T-helper 1 cell treated with Interleukin-12 subunit alpha and Interleukin-12 subunit beta and Interleukin-4 antibody, amounts not matched to agents 30 ng/mL and 1 ng/mL, for 36 hours (primary cell): Measurements from ENCODE around the gene IRX6. TPM values are rescaled to one million over a fixed set of nuclear protein-coding genes. Genes with fewer than 3 reads are reported as not detected.

ENCODE experiments used
- intact Hi-C: fragments of 100-400 bp; cut with micrococcal nuclease; formaldehyde crosslinking; loops from one replicate; pipeline ENCODE4 v1.15.1; 2024
- total RNA-seq: library from RNA; stranded (reverse); gene quantifications from 2 replicates; pipeline ENCODE4 v1.2.3, GENCODE V29; 2022

IRX6 gene
- total RNA-seq: not detected in 2 replicates

DNA sequence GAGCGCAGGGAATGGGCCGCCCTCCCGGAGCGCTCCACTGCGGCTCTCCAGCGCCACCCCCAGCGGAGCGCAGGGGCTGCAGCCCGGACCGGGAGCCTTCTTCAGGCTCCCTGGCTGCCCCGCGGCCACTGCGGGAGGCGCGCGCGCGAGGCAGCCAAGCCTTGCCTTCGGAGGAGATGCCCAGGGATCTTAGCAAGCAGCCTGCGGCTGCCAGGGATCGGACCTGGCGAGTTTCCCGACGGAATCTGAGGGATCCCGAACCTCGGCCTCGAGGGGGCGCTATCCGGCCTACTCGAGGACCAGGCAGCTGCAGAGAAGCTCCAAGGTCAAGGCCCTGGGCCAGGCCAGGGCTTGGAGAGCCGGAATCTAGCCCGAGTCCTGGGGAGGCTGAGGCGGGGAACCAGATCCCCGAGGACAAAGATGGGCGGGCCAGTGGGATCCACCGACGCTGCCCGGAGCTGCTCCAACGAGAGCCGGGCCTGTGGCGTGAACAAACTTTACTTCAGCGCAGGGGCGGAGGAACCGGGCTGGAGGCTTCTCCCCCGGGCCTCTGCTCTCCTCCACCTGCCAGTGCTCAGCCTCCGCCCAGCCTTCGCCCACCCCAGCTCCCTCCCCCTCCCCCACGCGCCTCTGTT lies at the start of gene IRX6:
TSS of gene IRX6 (plus strand) at position 567 of the 635 bp plus-strand sequence. CDS start 889 bp downstream, outside the sequence.
- intact Hi-C loops: loop anchor here (10.0 kb wide), 1 partner anchor 389 kb away; the partner anchor contains the start of gene IRX5

DNA sequence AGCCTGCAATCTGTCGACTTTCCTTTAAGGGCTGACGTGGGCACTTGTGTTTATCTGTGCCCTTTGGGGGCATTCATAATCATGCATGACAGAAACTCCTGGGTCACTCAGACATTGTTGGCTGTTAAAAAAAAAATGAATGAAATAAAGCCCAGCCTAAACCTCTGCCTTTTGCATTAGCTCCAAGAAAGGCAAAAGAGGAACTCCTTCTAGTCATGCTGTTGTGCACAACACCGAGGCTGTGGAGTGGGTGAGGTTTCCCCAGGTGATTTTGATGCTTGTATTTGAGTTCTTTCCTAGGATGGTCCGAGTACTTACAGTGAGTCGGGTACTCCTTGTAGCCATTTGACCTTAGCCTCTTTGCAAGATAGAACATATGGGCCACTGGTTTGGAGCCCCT lies 49.6 kb upstream of the IRX6 start:
- intact Hi-C loops: no loop called here

GRCh38 chr16:55275167-55275566 lies 48.8 kb upstream of the IRX6 start:
- intact Hi-C loops: no loop called here

DNA sequence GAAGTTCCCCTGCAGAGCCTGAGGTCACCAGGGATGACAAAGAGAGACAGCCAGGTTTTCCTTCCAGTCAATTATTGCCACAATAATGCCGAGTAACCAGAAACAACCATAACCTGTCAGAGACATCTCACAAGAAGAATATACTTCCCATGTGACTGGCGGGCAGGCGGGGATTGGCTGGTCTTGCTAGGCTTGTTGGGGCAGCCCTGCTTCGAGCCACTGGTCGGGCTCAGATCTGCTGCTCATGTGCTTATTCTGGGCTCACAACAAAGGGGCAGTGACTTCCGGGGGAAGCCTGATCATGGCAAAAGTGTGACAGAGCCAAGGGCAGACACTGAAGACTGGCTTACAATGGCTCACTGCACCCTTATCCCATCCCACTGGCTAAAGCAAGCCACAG lies 48.1 kb upstream of the IRX6 start:
- intact Hi-C loops: no loop called here

DNA sequence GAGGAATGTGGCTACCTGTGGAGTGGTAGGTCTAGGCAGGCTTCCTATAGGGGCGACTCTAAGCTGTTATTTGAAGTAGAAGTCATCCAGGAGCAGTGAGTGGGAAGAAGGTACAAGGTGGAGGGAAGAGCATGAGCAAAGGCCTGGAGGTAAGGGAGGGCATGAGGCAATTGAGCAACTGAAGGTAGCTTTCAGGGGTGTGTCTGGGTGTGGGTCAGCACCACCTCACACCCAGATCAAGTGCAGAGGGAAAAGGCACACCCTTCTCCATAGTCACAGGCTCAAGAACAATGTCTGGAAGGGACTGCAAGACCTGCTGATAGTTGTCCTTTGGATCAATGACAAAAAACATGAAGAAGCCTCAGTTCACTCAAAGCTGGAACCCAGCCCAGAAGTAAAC lies 46.5 kb upstream of the IRX6 start:
- intact Hi-C loops: no loop called here

DNA sequence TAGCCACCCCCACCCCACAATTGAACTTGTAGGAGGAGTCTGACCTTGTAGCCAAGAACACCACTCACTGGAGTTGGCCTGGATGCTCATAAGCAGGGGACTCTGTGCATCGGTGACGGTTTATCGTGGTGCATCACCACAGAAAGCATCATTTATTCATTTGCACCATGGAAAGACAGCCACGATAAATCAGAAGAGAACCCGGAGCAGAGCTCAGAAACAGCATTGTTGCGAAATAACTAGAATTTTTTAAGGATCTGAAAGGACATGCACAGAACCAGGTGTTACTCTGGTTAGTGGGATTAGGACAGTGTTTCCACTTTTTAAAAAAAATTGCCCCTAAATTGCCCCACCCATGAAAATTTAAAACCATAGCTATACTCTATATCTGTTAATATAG lies 44.4 kb upstream of the IRX6 start:
- intact Hi-C loops: no loop called here

- intact Hi-C loops: no loop called here
Measured at GRCh38 chr16:55280587-55280986, 43.4 kb upstream of the IRX6 start.

DNA sequence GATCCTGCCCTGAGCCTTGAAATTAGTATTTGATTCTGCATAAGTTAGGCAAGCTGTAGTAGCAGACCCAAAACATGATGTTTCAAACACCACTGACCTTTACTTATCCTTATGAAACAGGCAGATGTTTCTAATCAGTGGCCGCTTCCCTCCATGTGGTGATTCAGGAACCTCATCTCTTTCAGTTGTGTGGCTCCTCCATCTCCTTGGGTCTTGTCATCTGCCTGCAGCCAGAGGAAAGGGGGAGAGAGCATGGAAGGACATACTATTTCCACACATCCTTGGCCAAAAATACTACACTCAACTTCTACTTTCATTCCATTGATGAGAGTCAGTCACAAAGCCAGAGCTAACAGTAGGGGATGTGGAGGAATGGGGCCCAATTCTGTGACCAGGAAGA lies 41.6 kb upstream of the IRX6 start:
- intact Hi-C loops: no loop called here

GRCh38 chr16:55283812-55284717 lies 39.9 kb upstream of the IRX6 start:
- intact Hi-C loops: no loop called here

- intact Hi-C loops: no loop called here
Measured at GRCh38 chr16:55284718-55285099, 39.3 kb upstream of the IRX6 start.

DNA sequence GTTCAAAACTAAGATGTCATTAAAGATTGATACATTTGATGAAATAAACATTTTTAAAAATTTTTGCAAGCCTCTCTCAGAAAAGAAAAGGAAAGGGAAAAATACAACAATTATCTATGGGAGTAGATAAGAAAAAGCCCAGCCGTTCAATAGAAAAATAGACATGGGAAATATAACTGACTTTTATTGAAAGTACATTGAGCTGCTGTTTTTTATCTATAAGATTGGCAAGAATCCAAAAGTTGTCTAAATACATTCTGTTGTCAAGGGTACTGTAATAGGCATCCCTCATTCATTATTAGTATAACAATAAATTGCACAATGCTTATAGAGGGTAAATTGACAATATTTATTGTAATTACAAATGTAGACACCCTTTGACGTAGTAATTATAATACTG lies 38.4 kb upstream of the IRX6 start:
- intact Hi-C loops: no loop called here

DNA sequence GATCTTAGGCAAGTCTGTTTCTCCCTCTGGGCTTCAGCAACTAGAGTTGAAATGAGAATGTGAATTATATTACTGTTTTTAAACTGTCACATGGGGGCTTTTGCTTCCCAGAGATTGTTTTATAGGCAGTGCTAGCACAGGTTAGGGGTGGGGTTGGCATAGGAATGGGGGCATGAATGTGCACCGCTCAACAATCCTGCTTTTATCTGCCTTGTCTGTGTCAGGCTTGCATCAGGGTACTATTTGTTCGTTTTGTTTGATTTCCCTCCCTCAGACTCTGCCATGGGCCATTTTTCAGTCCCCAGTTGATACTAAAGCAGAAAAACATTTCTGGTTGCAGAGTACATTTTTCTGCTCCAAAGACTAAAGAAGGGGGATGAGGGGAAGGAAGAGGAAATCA lies 34.6 kb upstream of the IRX6 start:
- intact Hi-C loops: no loop called here

- intact Hi-C loops: no loop called here
Measured at GRCh38 chr16:55291847-55292246, 32.2 kb upstream of the IRX6 start.

- intact Hi-C loops: no loop called here
Measured at GRCh38 chr16:55292491-55292890, 31.5 kb upstream of the IRX6 start.

DNA sequence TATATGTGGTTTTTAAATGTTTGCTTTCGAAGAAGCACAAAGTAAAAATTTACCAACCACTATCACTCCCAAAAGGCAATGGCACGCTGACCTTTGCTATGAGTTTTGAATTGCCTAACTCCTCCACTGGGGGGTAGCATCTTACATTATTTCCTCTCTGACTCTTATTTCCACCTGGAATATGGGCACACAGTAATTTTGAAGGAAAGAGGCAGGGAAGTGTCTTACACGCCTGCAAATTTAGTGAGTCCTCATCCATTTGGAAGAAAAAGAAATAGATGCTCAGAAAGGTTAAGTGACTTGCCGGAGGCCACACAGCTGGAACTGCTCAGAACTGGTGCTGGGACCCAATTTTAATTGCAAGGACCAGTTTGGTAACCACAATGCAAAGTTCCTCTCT lies 29.9 kb upstream of the IRX6 start:
- intact Hi-C loops: no loop called here

- intact Hi-C loops: no loop called here
Measured at GRCh38 chr16:55294931-55295342, 29.1 kb upstream of the IRX6 start.

- intact Hi-C loops: no loop called here
Measured at GRCh38 chr16:55297062-55297909, 26.7 kb upstream of the IRX6 start.

- intact Hi-C loops: no loop called here
Measured at GRCh38 chr16:55297910-55298479, 26.0 kb upstream of the IRX6 start.

- intact Hi-C loops: no loop called here
Measured at GRCh38 chr16:55301385-55302008, 22.5 kb upstream of the IRX6 start.

- intact Hi-C loops: no loop called here
Measured at GRCh38 chr16:55302635-55303034, 21.4 kb upstream of the IRX6 start.

- intact Hi-C loops: no loop called here
Measured at GRCh38 chr16:55308973-55309372, 15.0 kb upstream of the IRX6 start.
